Suprapubic skin (tissue), 4 donors: Measurements from ENCODE around the gene SLC16A4.
A peak's percentile ranks its signal among the peaks of the same experiment; 100 is the strongest.

Experiments
- EP300 ChIP-seq: sonication (generic); formaldehyde crosslinking; IDR thresholded peaks from one replicate; pipeline ENCODE4 v1.6.1; 2017; ENCODE audit warnings: antibody characterized with exemption
- POLR2AphosphoS5 ChIP-seq, 3 donors: sonication (generic); formaldehyde crosslinking; IDR thresholded peaks; one replicate each; pipeline ENCODE4 v1.6.1; 2017; ENCODE audit warnings: antibody characterized with exemption in 3 of 3

- TF ChIP-seq POLR2AphosphoS5 (IDR thresholded peaks at IDR 0.05) (peak in 1 of 3 donors; percentile 79), EP300 (no peak)
Observed at GRCh38 chr1:110424699-110425611, 34.1 kb upstream of the SLC16A4 start.
